Measurements from ENCODE around the gene ACACB. TPM values are rescaled to one million over a fixed set of nuclear protein-coding genes. Genes with fewer than 3 reads are reported as not detected.

Gene ACACB
- total RNA-seq, 1 donor from 2014 or later: 4.4 TPM

GRCh38 chr12:109156586-109156985 is 40.2 kb downstream of the ACACB start:
- Mint-ChIP-seq H3K27ac (ENCODE audit: unreplicated experiment) (no peak overlapping the region), H3K4me1 (ENCODE audit: unreplicated experiment) (peaks cover 11% of the 10 kb centered on the region), H3K27me3 (ENCODE audit: unreplicated experiment) (peaks cover 7% of the 10 kb centered on the region), H3K36me3 (ENCODE audit: unreplicated experiment) (no peaks in the 10 kb centered on the region), H3K9me3 (ENCODE audit: unreplicated experiment) (no peaks in the 10 kb centered on the region), H3K4me3 (ENCODE audit: unreplicated experiment) (no peak overlapping the region)
- no peak for DNase-seq (ENCODE audit: extremely low spot score, unreplicated experiment)
- TF ChIP-seq CTCF (IDR thresholded peaks at IDR 0.05): no peak

GRCh38 chr12:109157986-109158385 is 41.6 kb downstream of the ACACB start:
- no peak overlapping the region for H3K27ac Mint-ChIP-seq (ENCODE audit: unreplicated experiment)
- H3K36me3 Mint-ChIP-seq (ENCODE audit: unreplicated experiment): no peaks in the 10 kb centered on the region
- H3K9me3 Mint-ChIP-seq (ENCODE audit: unreplicated experiment): no peaks in the 10 kb centered on the region
- no peak for DNase-seq (ENCODE audit: extremely low spot score, unreplicated experiment)
- H3K4me1 Mint-ChIP-seq (ENCODE audit: unreplicated experiment): peaks cover 11% of the 10 kb centered on the region
- H3K4me3 Mint-ChIP-seq (ENCODE audit: unreplicated experiment): no peak overlapping the region
- no peak for TF ChIP-seq CTCF (IDR thresholded peaks at IDR 0.05)
- H3K27me3 Mint-ChIP-seq (ENCODE audit: unreplicated experiment): no peaks in the 10 kb centered on the region

GRCh38 chr12:109160433-109160832 is 44.0 kb downstream of the ACACB start:
- Mint-ChIP-seq H3K27ac (ENCODE audit: unreplicated experiment) (no peak overlapping the region), H3K36me3 (ENCODE audit: unreplicated experiment) (no peaks in the 10 kb centered on the region)

GRCh38 chr12:109160873-109161272 is 44.5 kb downstream of the ACACB start:
- H3K27ac Mint-ChIP-seq (ENCODE audit: unreplicated experiment): no peak overlapping the region
- no peaks in the 10 kb centered on the region for H3K4me1 Mint-ChIP-seq (ENCODE audit: unreplicated experiment)
- no peaks in the 10 kb centered on the region for H3K36me3 Mint-ChIP-seq (ENCODE audit: unreplicated experiment)

More at GRCh38 chr12:109160433-109160832, 44.0 kb downstream of the ACACB start:
- H3K27me3 Mint-ChIP-seq (ENCODE audit: unreplicated experiment): no peaks in the 10 kb centered on the region
- DNase-seq (ENCODE audit: extremely low spot score, unreplicated experiment): no peak
- no peak for TF ChIP-seq CTCF (IDR thresholded peaks at IDR 0.05)
- no peak overlapping the region for H3K4me3 Mint-ChIP-seq (ENCODE audit: unreplicated experiment)
- H3K4me1 Mint-ChIP-seq (ENCODE audit: unreplicated experiment): no peaks in the 10 kb centered on the region
- no peaks in the 10 kb centered on the region for H3K9me3 Mint-ChIP-seq (ENCODE audit: unreplicated experiment)

GRCh38 chr12:109162551-109162950 is 46.2 kb downstream of the ACACB start:
- no peak overlapping the region for H3K4me3 Mint-ChIP-seq (ENCODE audit: unreplicated experiment)
- H3K4me1 Mint-ChIP-seq (ENCODE audit: unreplicated experiment): no peaks in the 10 kb centered on the region
- DNase-seq (ENCODE audit: extremely low spot score, unreplicated experiment): no peak
- no peaks in the 10 kb centered on the region for H3K27me3 Mint-ChIP-seq (ENCODE audit: unreplicated experiment)
- no peak overlapping the region for H3K27ac Mint-ChIP-seq (ENCODE audit: unreplicated experiment)
- H3K36me3 Mint-ChIP-seq (ENCODE audit: unreplicated experiment): no peaks in the 10 kb centered on the region
- H3K9me3 Mint-ChIP-seq (ENCODE audit: unreplicated experiment): no peaks in the 10 kb centered on the region
- TF ChIP-seq CTCF (IDR thresholded peaks at IDR 0.05): no peak

More at GRCh38 chr12:109160873-109161272, 44.5 kb downstream of the ACACB start:
- H3K4me3 Mint-ChIP-seq (ENCODE audit: unreplicated experiment): no peak overlapping the region
- DNase-seq (ENCODE audit: extremely low spot score, unreplicated experiment): no peak
- TF ChIP-seq CTCF (IDR thresholded peaks at IDR 0.05): no peak
- H3K27me3 Mint-ChIP-seq (ENCODE audit: unreplicated experiment): no peaks in the 10 kb centered on the region
- H3K9me3 Mint-ChIP-seq (ENCODE audit: unreplicated experiment): no peaks in the 10 kb centered on the region
